Measurements from ENCODE around the gene PDK3. TPM values are rescaled to one million over a fixed set of nuclear protein-coding genes. Genes with fewer than 3 reads are reported as not detected.
A peak's percentile ranks its signal among the peaks of the same experiment; 100 is the strongest.

PDK3 gene
- total RNA-seq, 2 experiments from 2014 or later, result 28.2 to 31.4 TPM

DNA sequence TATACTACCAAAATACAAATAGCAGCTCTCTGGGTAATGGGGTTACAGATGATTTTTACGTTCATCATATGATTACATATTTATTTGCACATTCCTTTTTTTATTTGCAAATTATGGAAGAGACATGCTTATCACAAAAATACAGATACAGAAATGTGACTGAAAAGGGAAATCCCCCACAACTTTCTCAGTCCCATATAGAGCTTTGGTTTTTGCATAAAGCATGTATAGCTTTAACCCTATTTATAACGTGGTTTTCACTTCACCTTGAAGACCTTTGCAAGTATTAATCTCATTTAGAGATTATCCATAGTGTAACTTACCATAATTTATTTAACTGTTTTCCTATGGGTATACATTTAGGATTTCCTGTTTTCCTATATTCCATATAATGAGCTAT is 55.4 kb downstream of the PDK3 start:
- Mint-ChIP-seq H3K4me3 (no peak overlapping the region), H3K36me3 (ENCODE audit: low read depth) (peaks cover 5% of the 10 kb centered on the region), H3K27ac (no peak overlapping the region), H3K9me3 (no peaks in the 10 kb centered on the region), H3K27me3 (no peaks in the 10 kb centered on the region), H3K4me1 (no peaks in the 10 kb centered on the region)
- CTCF ChIA-PET, result interaction anchor here (1.1 to 1.3 kb wide), 2 partner anchors 28 to 88 kb away, joined by 3 to 4 read pairs; no protein-coding TSS in a partner anchor
- no peak for DNase-seq
- POLR2A ChIA-PET, result no interaction called here

DNA sequence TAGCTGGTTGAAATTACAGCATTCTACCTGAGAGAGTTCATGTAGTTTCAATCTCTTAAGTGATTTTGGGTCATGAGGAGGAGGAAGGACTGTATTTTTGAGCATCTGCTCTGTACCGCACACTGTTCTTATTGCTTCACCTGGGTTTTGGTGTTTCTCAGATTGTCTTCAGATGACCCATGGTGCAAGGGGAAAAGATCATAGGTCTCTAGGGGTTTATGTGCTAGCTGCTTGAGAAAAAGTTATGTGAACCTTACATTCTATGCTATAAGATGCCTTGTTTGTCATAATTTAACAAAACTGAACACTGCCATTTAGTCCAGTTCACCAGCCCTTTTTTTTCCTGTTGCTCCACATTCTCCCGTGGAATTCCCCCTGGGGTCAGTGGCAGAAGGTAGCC is 60.4 kb downstream of the PDK3 start:
- Mint-ChIP-seq H3K27ac (no peak overlapping the region), H3K9me3 (no peaks in the 10 kb centered on the region), H3K27me3 (no peaks in the 10 kb centered on the region), H3K4me3 (no peak overlapping the region), H3K36me3 (ENCODE audit: low read depth) (peaks cover 11% of the 10 kb centered on the region), H3K4me1 (no peaks in the 10 kb centered on the region)
- DNase-seq, result no peak
- ChIA-PET POLR2A (no interaction called here), CTCF (no interaction called here)

- Mint-ChIP-seq H3K36me3 (ENCODE audit: low read depth) (peaks cover 16% of the 10 kb centered on the region), H3K4me3 (no peak overlapping the region), H3K9me3 (no peaks in the 10 kb centered on the region), H3K27me3 (no peaks in the 10 kb centered on the region), H3K4me1 (no peaks in the 10 kb centered on the region), H3K27ac (no peak overlapping the region)
- DNase-seq, result no peak
- ChIA-PET POLR2A (no interaction called here), CTCF (interaction anchor here (0.6 kb wide), 1 partner anchor 563 kb away, joined by 3 read pairs; no protein-coding TSS in a partner anchor)
Measured at GRCh38 chrX:24526616-24527015, 61.5 kb downstream of the PDK3 start.

DNA sequence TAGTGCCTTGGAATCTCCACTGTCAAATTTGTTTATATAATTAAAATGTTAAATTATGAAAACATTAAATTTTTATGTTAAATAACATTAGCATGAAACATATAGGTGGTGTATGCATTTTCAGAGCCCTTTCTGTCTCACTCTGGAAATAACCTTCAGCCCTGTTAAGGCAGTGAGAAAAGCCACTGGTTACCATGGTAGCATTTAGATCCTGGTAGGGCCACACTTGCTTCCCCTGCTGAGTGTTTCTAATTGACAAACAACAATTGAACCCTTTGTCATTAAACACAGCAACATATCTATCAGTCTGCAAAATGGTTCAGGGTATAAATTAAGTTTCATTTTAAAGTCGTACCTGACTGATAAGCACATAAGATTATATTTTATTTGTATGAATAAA is 63.5 kb downstream of the PDK3 start:
- Mint-ChIP-seq H3K4me1 (no peaks in the 10 kb centered on the region), H3K4me3 (no peak overlapping the region), H3K27me3 (no peaks in the 10 kb centered on the region), H3K27ac (no peak overlapping the region), H3K9me3 (no peaks in the 10 kb centered on the region), H3K36me3 (ENCODE audit: low read depth) (peaks cover 20% of the 10 kb centered on the region)
- no peak for DNase-seq
- ChIA-PET POLR2A (no interaction called here), CTCF (interaction anchor here (0.6 to 1.0 kb wide), 2 partner anchors 8 to 87 kb away, joined by 3 to 6 read pairs; no protein-coding TSS in a partner anchor)

DNA sequence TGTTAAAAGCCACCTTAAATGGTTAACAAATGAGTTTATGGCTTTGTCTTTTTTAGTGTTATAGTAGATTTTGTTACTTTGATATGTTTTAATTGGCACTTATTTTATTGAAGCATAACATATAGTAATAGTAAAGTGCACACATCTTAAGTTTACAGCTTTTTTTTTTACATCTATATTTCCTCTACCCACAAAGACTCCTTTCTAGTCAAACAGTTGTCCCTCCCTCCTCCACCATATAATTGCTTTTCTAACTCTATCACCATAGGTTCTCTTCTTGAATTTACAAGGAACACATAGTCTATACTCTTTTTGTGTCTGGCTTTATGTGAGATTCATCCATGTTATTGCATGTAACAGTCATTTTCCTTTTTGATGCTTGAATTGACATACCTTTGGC is 71.5 kb downstream of the PDK3 start:
- ChIA-PET CTCF (interaction anchor here (0.6 kb wide), 1 partner anchor 8 kb away, joined by 6 read pairs; no protein-coding TSS in a partner anchor), POLR2A (no interaction called here)
- Mint-ChIP-seq H3K27me3 (no peaks in the 10 kb centered on the region), H3K9me3 (no peaks in the 10 kb centered on the region), H3K36me3 (ENCODE audit: low read depth) (peaks cover 28% of the 10 kb centered on the region), H3K4me1 (no peaks in the 10 kb centered on the region), H3K4me3 (no peak overlapping the region), H3K27ac (no peak overlapping the region)
- DNase-seq, result no peak

DNA sequence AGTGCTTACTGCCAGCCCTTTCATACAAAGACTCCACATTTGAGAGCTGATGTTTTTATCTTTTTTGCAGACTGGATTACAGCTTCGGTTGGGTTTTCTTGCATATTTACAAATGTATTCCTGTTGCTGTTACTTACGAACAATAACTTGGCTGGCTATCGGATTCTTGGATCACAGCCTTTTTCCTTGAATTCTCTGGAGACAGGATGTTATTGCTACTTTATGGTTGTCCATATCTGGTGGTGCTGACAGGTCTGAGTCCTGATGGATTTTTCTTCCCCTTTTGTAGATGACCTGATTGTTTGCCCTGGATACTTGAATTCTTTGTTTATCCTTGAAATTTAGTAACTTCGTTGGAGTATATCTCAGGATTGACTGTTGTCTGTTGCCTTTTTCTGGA is 77.7 kb downstream of the PDK3 start:
- no peaks in the 10 kb centered on the region for H3K27me3 Mint-ChIP-seq
- no peak for DNase-seq
- no peaks in the 10 kb centered on the region for H3K4me1 Mint-ChIP-seq
- H3K9me3 Mint-ChIP-seq, result no peaks in the 10 kb centered on the region
- no peak overlapping the region for H3K27ac Mint-ChIP-seq
- CTCF ChIA-PET, result no interaction called here
- H3K36me3 Mint-ChIP-seq (ENCODE audit: low read depth), result peaks cover 14% of the 10 kb centered on the region
- POLR2A ChIA-PET, result no interaction called here
- no peak overlapping the region for H3K4me3 Mint-ChIP-seq

DNA sequence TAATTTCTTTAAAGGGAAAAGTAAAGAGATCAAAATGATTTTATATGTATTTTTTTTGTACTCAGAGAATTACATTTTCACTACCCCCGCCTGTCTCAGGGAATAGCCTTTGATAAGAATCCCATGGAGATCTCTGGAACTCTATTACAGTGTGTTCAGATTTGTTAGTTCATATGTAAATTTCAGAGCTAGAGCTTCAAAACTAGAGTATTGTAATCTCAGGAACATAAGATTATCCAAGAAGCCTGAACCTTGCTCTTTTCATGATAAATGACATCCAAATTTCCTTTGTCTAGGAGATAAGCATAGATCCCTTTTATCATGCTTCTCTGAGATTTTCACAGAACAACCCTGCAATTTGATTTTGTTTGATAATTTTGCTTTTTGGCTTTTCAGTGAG is 82.9 kb downstream of the PDK3 start:
- Mint-ChIP-seq H3K27me3 (no peaks in the 10 kb centered on the region), H3K4me1 (no peaks in the 10 kb centered on the region)

DNA sequence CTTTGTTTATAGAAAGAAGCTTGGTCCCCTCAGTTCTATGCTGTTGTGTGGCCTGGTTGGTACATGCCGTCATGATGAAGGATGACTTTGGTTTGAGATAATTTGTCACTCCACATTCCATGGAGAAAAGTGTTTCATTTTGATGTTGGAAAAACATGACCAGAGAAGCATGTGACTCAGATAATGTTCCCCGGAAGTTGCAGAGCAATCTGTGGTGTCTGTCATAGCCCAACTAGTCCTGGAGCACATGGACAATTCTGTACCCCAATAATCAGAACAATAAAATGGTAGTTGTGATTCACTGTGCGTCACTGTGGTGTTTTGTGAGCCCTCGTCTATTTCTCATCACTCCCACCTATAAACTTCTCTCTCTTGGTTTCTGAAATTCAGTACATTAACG is 85.1 kb downstream of the PDK3 start:
- no peaks in the 10 kb centered on the region for H3K4me1 Mint-ChIP-seq
- CTCF ChIA-PET, result interaction anchor here (0.6 kb wide), 1 partner anchor 1350 kb away, joined by 3 read pairs; no protein-coding TSS in a partner anchor
- no peaks in the 10 kb centered on the region for H3K36me3 Mint-ChIP-seq (ENCODE audit: low read depth)
- POLR2A ChIA-PET, result no interaction called here
- H3K27me3 Mint-ChIP-seq, result no peaks in the 10 kb centered on the region
- H3K4me3 Mint-ChIP-seq, result no peak overlapping the region
- no peak overlapping the region for H3K27ac Mint-ChIP-seq
- H3K9me3 Mint-ChIP-seq, result no peaks in the 10 kb centered on the region
- no peak for DNase-seq

More for the DNA sequence above, 82.9 kb downstream of the PDK3 start:
- ChIA-PET CTCF (interaction anchor here (0.8 to 1.8 kb wide), 3 partner anchors 10 to 196 kb away, joined by 3 to 6 read pairs (median 5); no protein-coding TSS in a partner anchor), POLR2A (no interaction called here)
- no peak overlapping the region for H3K4me3 Mint-ChIP-seq
- peaks cover 3% of the 10 kb centered on the region for H3K36me3 Mint-ChIP-seq (ENCODE audit: low read depth)
- H3K9me3 Mint-ChIP-seq, result no peaks in the 10 kb centered on the region
- H3K27ac Mint-ChIP-seq, result no peak overlapping the region
- no peak for DNase-seq

GRCh38 chrX:24553011-24553410 is 87.9 kb downstream of the PDK3 start:
- Mint-ChIP-seq H3K4me3 (no peak overlapping the region), H3K27ac (no peak overlapping the region), H3K27me3 (no peaks in the 10 kb centered on the region), H3K4me1 (no peaks in the 10 kb centered on the region), H3K36me3 (ENCODE audit: low read depth) (no peaks in the 10 kb centered on the region), H3K9me3 (no peaks in the 10 kb centered on the region)
- POLR2A ChIA-PET, result no interaction called here
- CTCF ChIA-PET, result no interaction called here
- no peak for DNase-seq

DNA sequence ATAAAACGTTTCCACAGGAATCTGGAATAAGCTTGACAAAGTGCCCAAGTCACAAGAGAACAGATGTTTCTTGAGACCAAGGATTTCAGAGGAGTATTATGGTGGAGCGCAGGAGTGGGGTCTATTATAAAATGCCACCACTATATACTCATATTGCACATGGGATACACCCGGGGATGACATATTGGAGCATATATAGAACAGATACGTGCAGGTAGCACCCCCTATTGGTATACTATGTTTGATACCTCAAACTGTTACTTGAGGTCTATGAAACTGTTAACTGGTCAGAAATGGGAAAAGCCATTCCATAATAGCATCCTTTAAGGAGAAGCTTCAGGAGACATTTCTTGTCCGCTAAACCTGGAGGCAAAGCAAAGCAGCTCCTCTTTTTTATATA is 96.0 kb downstream of the PDK3 start:
- H3K36me3 Mint-ChIP-seq (ENCODE audit: low read depth), result no peaks in the 10 kb centered on the region
- no peak for DNase-seq
- H3K4me3 Mint-ChIP-seq, result no peak overlapping the region
- ChIA-PET CTCF (interaction anchor here (0.9 to 1.3 kb wide), 2 partner anchors 164 to 165 kb away, joined by 3 to 4 read pairs; no protein-coding TSS in a partner anchor), POLR2A (no interaction called here)
- H3K4me1 Mint-ChIP-seq, result no peaks in the 10 kb centered on the region
- H3K9me3 Mint-ChIP-seq, result no peaks in the 10 kb centered on the region
- H3K27ac Mint-ChIP-seq, result no peak overlapping the region
- H3K27me3 Mint-ChIP-seq, result no peaks in the 10 kb centered on the region

DNA sequence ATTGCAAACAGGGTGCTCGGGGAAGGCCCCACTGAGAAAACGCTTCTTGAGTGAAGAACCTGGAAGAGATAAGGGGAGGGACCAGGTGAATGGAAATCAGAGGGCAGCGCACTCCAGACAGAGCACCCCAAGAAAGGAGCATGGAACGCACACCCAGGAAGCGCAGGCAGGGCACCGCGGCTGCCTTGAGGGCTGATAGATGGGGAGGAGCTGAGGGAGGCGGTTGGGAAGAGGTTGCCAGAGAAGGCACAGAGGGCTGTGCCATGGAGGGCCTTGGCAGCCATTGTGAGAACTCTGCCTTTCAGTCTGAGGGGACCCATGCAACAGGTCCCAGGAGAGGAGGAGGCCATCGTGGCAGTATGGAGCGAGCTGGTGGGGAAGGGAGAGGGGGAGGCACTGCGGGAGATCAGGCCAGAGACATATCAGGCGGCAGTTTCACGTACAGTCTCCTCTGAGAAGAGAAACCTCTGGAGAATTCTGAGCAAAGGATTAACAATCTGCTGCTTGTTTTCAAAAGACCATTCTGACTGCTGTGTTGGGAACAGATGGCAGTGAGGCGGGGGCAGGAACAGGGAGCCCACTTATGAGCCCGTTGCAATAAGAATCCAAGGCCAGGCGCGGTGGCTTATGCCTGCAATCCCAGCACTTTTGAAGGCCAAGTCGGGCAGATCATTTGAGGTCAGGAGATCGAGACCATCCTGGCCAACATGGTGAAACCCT is 98.4 kb downstream of the PDK3 start:
- ChIA-PET CTCF (no interaction called here), POLR2A (no interaction called here)
- Mint-ChIP-seq H3K9me3 (no peaks in the 10 kb centered on the region), H3K36me3 (ENCODE audit: low read depth) (no peaks in the 10 kb centered on the region), H3K27ac (no peak overlapping the region), H3K4me3 (no peak overlapping the region), H3K27me3 (no peaks in the 10 kb centered on the region), H3K4me1 (no peaks in the 10 kb centered on the region)
- no peak for DNase-seq

- Mint-ChIP-seq H3K4me1 (no peaks in the 10 kb centered on the region), H3K27me3 (no peaks in the 10 kb centered on the region), H3K4me3 (no peak overlapping the region), H3K36me3 (ENCODE audit: low read depth) (no peaks in the 10 kb centered on the region), H3K27ac (no peak overlapping the region), H3K9me3 (no peaks in the 10 kb centered on the region)
- no peak for DNase-seq
- ChIA-PET POLR2A (no interaction called here), CTCF (no interaction called here)
Measured at GRCh38 chrX:24566240-24566639, 101.2 kb downstream of the PDK3 start.

- Mint-ChIP-seq H3K4me1 (no peaks in the 10 kb centered on the region), H3K27me3 (no peaks in the 10 kb centered on the region), H3K36me3 (ENCODE audit: low read depth) (no peaks in the 10 kb centered on the region), H3K27ac (no peak overlapping the region), H3K4me3 (no peak overlapping the region), H3K9me3 (no peaks in the 10 kb centered on the region)
- no peak for DNase-seq
- POLR2A ChIA-PET, result no interaction called here
- CTCF ChIA-PET, result interaction anchor here (0.7 kb wide), 1 partner anchor 159 kb away, joined by 3 read pairs; no protein-coding TSS in a partner anchor
Measured at GRCh38 chrX:24567169-24567568, 102.1 kb downstream of the PDK3 start.

DNA sequence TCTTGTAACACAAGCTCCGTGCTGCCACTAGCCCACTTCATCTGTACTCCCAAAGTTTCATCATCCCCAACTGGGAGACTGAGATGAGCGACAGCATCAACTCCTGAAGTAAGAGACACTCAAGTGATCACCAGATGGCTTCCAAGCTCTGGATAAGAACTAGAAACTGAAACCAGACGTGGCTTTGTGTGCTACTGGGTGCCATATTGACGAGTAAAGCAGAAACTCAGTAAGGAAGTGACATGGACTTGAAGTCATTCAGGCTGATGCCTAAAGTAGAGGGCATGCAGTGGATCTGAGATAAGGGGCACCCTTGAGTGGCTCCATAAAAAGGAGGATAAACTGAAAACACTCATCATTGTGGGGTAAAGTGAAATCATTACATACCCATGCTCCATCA is 109.7 kb downstream of the PDK3 start:
- H3K4me3 Mint-ChIP-seq, result no peak overlapping the region
- peaks cover 7% of the 10 kb centered on the region for H3K4me1 Mint-ChIP-seq
- ChIA-PET POLR2A (no interaction called here), CTCF (no interaction called here)
- H3K27ac Mint-ChIP-seq, result peak overlapping the region; percentile 31
- no peaks in the 10 kb centered on the region for H3K27me3 Mint-ChIP-seq
- no peaks in the 10 kb centered on the region for H3K36me3 Mint-ChIP-seq (ENCODE audit: low read depth)
- H3K9me3 Mint-ChIP-seq, result peaks cover 3% of the 10 kb centered on the region
- DNase-seq, result peak; percentile 5

Measured in activated CD4-positive, alpha-beta T cell treated with anti-CD3 and anti-CD28 coated beads, Interleukin-2, amount 10 ng/mL, durations not matched to agents 7 days and 5 days (primary cell).